CD14-positive monocyte (primary cell): ENCODE results near the gene MBD3L2B. TPM values are rescaled to one million over a fixed set of nuclear protein-coding genes. Genes with fewer than 3 reads are reported as not detected.
"Not testable (repeated sequence)": the region's sequence is repeated elsewhere in the genome, so short reads cannot be mapped to it uniquely, and the experiment has no call there.

Experiments used
- DNase-seq, 3 donors: peaks; one replicate each; pipeline ENCODE4 v3.0.0-alpha.2; 2011 to 2022
- H2AFZ ChIP-seq: 2 replicates; pipeline ENCODE4 v1.6.0; 2012; ENCODE audit warnings: mild to moderate bottlenecking, low read depth, low read length, inconsistent platforms; ENCODE audit not compliant: insufficient read depth, poor library complexity, severe bottlenecking
- H3K27ac ChIP-seq, 2 donors: 1 replicate in 1 of 2; 2 replicates in 1 of 2; pipeline ENCODE4 v1.5.1; 2012 to 2013; ENCODE audit warnings: low read length in 2 of 2, control low read depth in 1 of 2, inconsistent platforms in 1 of 2, low read depth in 1 of 2, mild to moderate bottlenecking in 1 of 2
- H3K27me3 ChIP-seq, 2 donors: one replicate each; pipeline versions ENCODE4 v1.6.0 to v1.6.1; 2011 to 2013; ENCODE audit warnings: low read length in 2 of 2; ENCODE audit not compliant: control insufficient read depth in 2 of 2, insufficient read depth in 2 of 2
- H3K36me3 ChIP-seq, 2 donors: replicated peaks in 1 of 2; 1 replicate in 1 of 2; 2 replicates in 1 of 2; pipeline versions ENCODE4 v1.5.1 to v1.6.1; 2012 to 2013; ENCODE audit warnings: low read length in 2 of 2, control low read depth in 1 of 2, inconsistent platforms in 1 of 2, mild to moderate bottlenecking in 1 of 2; ENCODE audit not compliant: insufficient read depth in 2 of 2, control insufficient read depth in 1 of 2
- H3K4me1 ChIP-seq, 2 donors: 1 replicate in 1 of 2; 2 replicates in 1 of 2; pipeline versions ENCODE4 v1.5.1 to v1.6.1; 2012 to 2013; ENCODE audit warnings: low read length in 2 of 2, control low read depth in 1 of 2, inconsistent platforms in 1 of 2, mild to moderate bottlenecking in 1 of 2, moderate library complexity in 1 of 2; ENCODE audit not compliant: insufficient read depth in 2 of 2, control insufficient read depth in 1 of 2
- H3K4me2 ChIP-seq: replicated peaks from 2 replicates; pipeline ENCODE3; 2012; ENCODE audit warnings: low read length, moderate library complexity, mild to moderate bottlenecking; ENCODE audit not compliant: poor library complexity, severe bottlenecking; ENCODE audit errors: extremely low read depth
- H3K4me3 ChIP-seq, 3 experiments: fragments of 200-600 bp in 1 of 3; sonication (generic) in 1 of 3; replicated peaks in 1 of 3; 1 replicate in 2 of 3; 2 replicates in 1 of 3; pipeline ENCODE4 v1.5.1; 2011 to 2013; ENCODE audit warnings: low read length in 3 of 3, mild to moderate bottlenecking in 3 of 3, control low read depth in 2 of 3, low read depth in 2 of 3, inconsistent platforms in 1 of 3, moderate library complexity in 1 of 3
- H3K79me2 ChIP-seq: 2 replicates; pipeline ENCODE4 v1.6.0; 2012; ENCODE audit warnings: mild to moderate bottlenecking, control low read depth, inconsistent platforms, low read length, moderate library complexity; ENCODE audit not compliant: insufficient read depth
- H3K9ac ChIP-seq: 2 replicates; pipeline ENCODE4 v1.6.0; 2017; ENCODE audit warnings: low read length, mild to moderate bottlenecking; ENCODE audit not compliant: insufficient read depth, poor library complexity, severe bottlenecking
- H3K9me3 ChIP-seq, 2 donors: replicated peaks in 1 of 2; 1 replicate in 1 of 2; 2 replicates in 1 of 2; pipeline versions ENCODE4 v1.5.1 to v1.6.1; 2012 to 2013; ENCODE audit warnings: low read length in 2 of 2, control low read depth in 1 of 2; ENCODE audit not compliant: control insufficient read depth in 1 of 2, insufficient read depth in 1 of 2
- H4K20me1 ChIP-seq: 2 replicates; pipeline ENCODE4 v1.6.0; 2012; ENCODE audit warnings: mild to moderate bottlenecking, low read length, control low read depth, moderate library complexity; ENCODE audit not compliant: insufficient read depth
- H3K27ac Mint-ChIP-seq, 7 donors: one replicate each; pipeline ENCODE4 v1.8.0; 2020; ENCODE audit warnings: mild to moderate bottlenecking in 7 of 7, mixed read lengths in 7 of 7, moderate library complexity in 6 of 7, inconsistent platforms in 2 of 7
- H3K27me3 Mint-ChIP-seq, 3 donors: one replicate each; pipeline ENCODE4 v1.8.0; 2021 to 2022; ENCODE audit warnings: low read depth in 3 of 3, mild to moderate bottlenecking in 3 of 3, mixed read lengths in 3 of 3, moderate library complexity in 3 of 3, inconsistent platforms in 1 of 3
- H3K36me3 Mint-ChIP-seq, 2 donors: one replicate each; pipeline ENCODE4 v1.8.0; 2020; ENCODE audit warnings: mixed read lengths in 2 of 2, inconsistent platforms in 1 of 2, mild to moderate bottlenecking in 1 of 2
- H3K4me1 Mint-ChIP-seq: one replicate; pipeline ENCODE4 v1.8.0; 2020; ENCODE audit warnings: mild to moderate bottlenecking, mixed read lengths
- H3K4me3 Mint-ChIP-seq, 2 donors: one replicate each; pipeline ENCODE4 v1.8.0; 2020; ENCODE audit warnings: mild to moderate bottlenecking in 2 of 2, mixed read lengths in 2 of 2, moderate library complexity in 1 of 2
- H3K9me3 Mint-ChIP-seq, 7 donors: one replicate each; pipeline ENCODE4 v1.8.0; 2020 to 2022; ENCODE audit warnings: mixed read lengths in 7 of 7, mild to moderate bottlenecking in 6 of 7, moderate library complexity in 6 of 7, inconsistent platforms in 2 of 7
- CTCF ChIP-seq: fragments of 200-600 bp; IDR thresholded peaks from one replicate; pipeline ENCODE4 v1.8.0; 2022; ENCODE audit warnings: antibody characterized with exemption, mild to moderate bottlenecking
- WGBS: methylation state at CpG from one replicate; pipeline ENCODE4 v1.1.5; 2013; ENCODE audit warnings: missing lambda C conversion rate; ENCODE audit not compliant: insufficient coverage; 5-methylcytosine and 5-hydroxymethylcytosine counted together
- intact Hi-C, 2 donors: fragments of 100-400 bp; cut with micrococcal nuclease; formaldehyde crosslinking; loops; one replicate each; pipeline versions ENCODE4 v1.15.0 to v1.15.1; 2023
- polyA plus RNA-seq, 3 donors: library from polyadenylated mRNA; depleted of rRNA in 1 of 3; unstranded in 2 of 3; stranded (reverse) in 1 of 3; fragments of 300-500 nt in 2 of 3; fragments of >200 nt in 1 of 3; fragmentation: Illumina TruSeq in 2 of 3; gene quantifications; 1 replicate in 2 of 3; 2 replicates in 1 of 3; pipeline ENCODE4 v1.2.3, GENCODE V29; 2012 to 2021

The MBD3L2B gene
- polyA plus RNA-seq, 3 donors: not detected

- H3K36me3 Mint-ChIP-seq: peaks cover 12 to 23% of the 10 kb centered on the region in 2 donors
- Histone ChIP-seq H3K27ac (no peak overlapping the region), H3K36me3 (peaks cover 13 to 21% of the 10 kb centered on the region in 2 donors), H3K79me2 (peaks cover 24% of the 10 kb centered on the region), H4K20me1 (no peaks in the 10 kb centered on the region), H3K4me3 (no peak overlapping the region), H3K9ac (no peak overlapping the region), H3K9me3 (peaks cover 0 to 4% of the 10 kb centered on the region in 2 donors), H3K4me2 (no peak overlapping the region), H3K4me1 (peaks cover 7 to 16% of the 10 kb centered on the region in 2 donors), H2AFZ (no peak overlapping the region), H3K27me3 (no peaks in the 10 kb centered on the region)
- peaks cover 3 to 4% (median 3%) of the 10 kb centered on the region in 3 donors for H3K27me3 Mint-ChIP-seq
- H3K9me3 Mint-ChIP-seq: peaks cover 0 to 11% (median 5%) of the 10 kb centered on the region in 7 donors
- H3K27ac Mint-ChIP-seq: no peak overlapping the region
- DNase-seq: no peak
- intact Hi-C loops: no loop called here
- no peak for TF ChIP-seq CTCF
- no peak overlapping the region for H3K4me3 Mint-ChIP-seq
- no CpG with 5 or more reads among the region's 2 CpGs for WGBS
- H3K4me1 Mint-ChIP-seq: peaks cover 11% of the 10 kb centered on the region
Measured at GRCh38 chr19:7067716-7068115, 46.5 kb upstream of the MBD3L2B start.

DNA sequence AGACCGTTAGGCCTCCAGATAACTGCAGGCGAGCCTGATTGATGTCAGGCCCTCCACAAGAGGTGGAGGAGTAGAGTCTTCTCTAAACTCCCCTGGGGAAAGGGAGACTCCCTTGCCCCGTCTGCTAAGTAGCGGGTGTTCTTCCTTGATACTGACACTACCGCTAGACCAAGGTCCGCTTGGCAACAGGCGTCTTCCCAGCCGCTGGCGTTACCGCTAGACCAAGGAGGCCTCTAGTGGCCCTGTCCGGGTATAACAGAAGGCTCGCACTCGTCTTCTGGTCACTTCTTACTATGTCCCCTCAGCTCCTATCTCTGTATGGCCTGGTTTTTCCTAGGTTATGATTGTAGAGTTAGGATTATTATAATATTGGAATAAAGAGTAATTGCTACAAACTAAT, 45.9 kb upstream of the MBD3L2B start:
- H2AFZ ChIP-seq, H3K27ac ChIP-seq, H3K9me3 Mint-ChIP-seq, H3K4me3 ChIP-seq, H3K4me3 Mint-ChIP-seq, H3K4me2 ChIP-seq, H3K9me3 ChIP-seq, H4K20me1 ChIP-seq, H3K27me3 Mint-ChIP-seq, intact Hi-C loops, H3K27me3 ChIP-seq, H3K27ac Mint-ChIP-seq, H3K9ac ChIP-seq: not testable (repeated sequence)
- Histone ChIP-seq H3K79me2 (peaks cover 20% of the 10 kb centered on the region), H3K4me1 (peaks cover 7 to 16% of the 10 kb centered on the region in 2 donors), H3K36me3 (peaks cover 7 to 15% of the 10 kb centered on the region in 2 donors)
- H3K4me1 Mint-ChIP-seq: peaks cover 11% of the 10 kb centered on the region
- WGBS: 96% methylated on average over 9 of the region's 13 CpGs
- peak; percentile 38 for TF ChIP-seq CTCF
- H3K36me3 Mint-ChIP-seq: peaks cover 6 to 17% of the 10 kb centered on the region in 2 donors
- peak in 1 of 3 donors; percentile 25 for DNase-seq
